Measurements from ENCODE around the gene RPL41.

DNA sequence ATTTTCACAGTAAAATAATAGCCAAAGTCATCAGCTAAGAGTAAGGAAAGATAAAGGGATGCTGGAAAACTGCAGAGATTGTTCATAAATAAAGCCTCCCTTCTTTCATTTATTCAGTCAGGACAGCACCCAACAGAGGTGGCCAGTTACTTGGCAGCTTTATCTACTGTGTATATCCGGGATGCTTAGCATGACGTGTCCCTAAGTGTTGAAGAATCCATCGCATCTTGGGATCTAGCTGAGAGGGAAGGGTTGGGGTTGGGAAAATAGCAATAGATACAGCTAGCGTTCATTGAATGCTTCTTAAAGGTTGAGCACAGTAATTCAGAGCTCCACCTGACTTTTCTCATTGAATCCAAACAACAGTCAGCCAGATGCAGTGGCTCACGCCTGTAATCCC lies 42.0 kb upstream of the RPL41 start:
- TF ChIP-seq CTCF (IDR thresholded peaks at IDR 0.05): no peak
- TF ChIP-seq POLR2A (IDR thresholded peaks at IDR 0.05): no peak

All from right lobe of liver (tissue), 4 donors.